ENCODE results near the gene TMC1.

TMC1 gene

DNA sequence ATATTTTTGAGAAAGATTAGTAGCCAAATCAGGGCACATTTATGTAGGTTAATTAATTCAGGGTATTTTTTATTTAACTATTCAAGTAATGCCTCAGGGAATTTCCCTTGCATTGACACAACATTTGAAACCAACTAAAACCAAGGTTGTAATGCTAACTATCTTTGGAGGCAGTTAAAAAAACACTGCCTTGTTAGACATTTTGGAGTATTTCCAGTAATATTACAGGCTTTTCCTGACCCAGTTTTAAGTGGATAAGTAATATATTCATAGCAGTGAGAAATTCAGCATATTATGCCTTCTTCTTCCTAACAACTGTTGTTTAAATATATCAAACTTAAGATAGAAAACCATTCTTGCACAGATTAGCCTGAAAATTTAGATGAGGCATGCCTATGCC, 175.1 kb downstream of the TMC1 start:
- DNase-seq (ENCODE audit: insufficient read length): no peak
- no peak for FAIRE-seq
- no peak for TF ChIP-seq POLR2AphosphoS5 (IDR thresholded peaks at IDR 0.05; ENCODE audit: low read depth, low read length)
- TF ChIP-seq POLR2A (IDR thresholded peaks at IDR 0.05; ENCODE audit: low read depth, low read length): no peak
- no peak for TF ChIP-seq TAF1 (IDR thresholded peaks at IDR 0.05; ENCODE audit: borderline replicate concordance, low read depth, low read length)

- no peak for TF ChIP-seq POLR2A (IDR thresholded peaks at IDR 0.05; ENCODE audit: low read depth, low read length)
- TF ChIP-seq TAF1 (IDR thresholded peaks at IDR 0.05; ENCODE audit: borderline replicate concordance, low read depth, low read length): no peak
- no peak for TF ChIP-seq POLR2AphosphoS5 (IDR thresholded peaks at IDR 0.05; ENCODE audit: low read depth, low read length)
- FAIRE-seq (no peak), DNase-seq (ENCODE audit: insufficient read length) (no peak)
Observed at GRCh38 chr9:72701510-72701909, 180.1 kb downstream of the TMC1 start.

- DNase-seq (ENCODE audit: insufficient read length): no peak
- FAIRE-seq: no peak
Observed at GRCh38 chr9:72703574-72703973, 182.2 kb downstream of the TMC1 start.

DNA sequence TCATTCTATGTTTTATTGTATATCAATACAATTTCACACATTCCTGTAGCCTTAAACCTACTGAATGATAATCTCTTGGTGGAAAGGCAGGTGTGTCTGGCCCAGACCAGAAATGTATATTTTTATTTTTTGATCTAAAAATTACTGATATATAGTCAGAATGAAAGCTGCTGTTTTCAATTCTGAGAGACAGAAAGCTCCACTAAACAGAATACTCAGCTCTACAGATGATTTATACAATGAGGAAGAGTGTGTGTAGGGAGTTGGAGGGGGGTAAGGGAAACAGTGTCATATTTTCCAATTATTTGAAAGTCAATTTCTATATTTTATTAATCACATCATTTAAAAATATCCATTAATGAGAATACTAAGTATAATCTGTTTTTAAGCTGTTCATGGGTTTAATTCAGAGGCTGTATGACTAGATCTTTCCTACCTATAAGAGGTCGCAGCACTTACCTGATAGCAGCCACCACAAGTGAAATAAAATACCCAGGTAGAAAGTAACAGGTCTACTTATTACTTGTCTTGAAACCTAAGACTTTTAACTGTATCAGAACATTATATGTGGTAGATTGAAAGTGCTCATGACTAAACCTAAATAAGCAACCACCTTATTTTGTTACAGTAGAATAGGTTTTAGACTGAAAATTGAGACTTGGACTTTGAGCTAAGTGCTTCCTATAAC, 183.4 kb downstream of the TMC1 start:
- FAIRE-seq (peak; percentile 40), DNase-seq (ENCODE audit: insufficient read length) (no peak)
- no peak for TF ChIP-seq POLR2A (IDR thresholded peaks at IDR 0.05; ENCODE audit: low read depth, low read length)
- TF ChIP-seq POLR2AphosphoS5 (IDR thresholded peaks at IDR 0.05; ENCODE audit: low read depth, low read length): no peak
- no peak for TF ChIP-seq TAF1 (IDR thresholded peaks at IDR 0.05; ENCODE audit: borderline replicate concordance, low read depth, low read length)

More at GRCh38 chr9:72703574-72703973, 182.2 kb downstream of the TMC1 start:
- no peak for TF ChIP-seq POLR2AphosphoS5 (IDR thresholded peaks at IDR 0.05; ENCODE audit: low read depth, low read length)
- no peak for TF ChIP-seq POLR2A (IDR thresholded peaks at IDR 0.05; ENCODE audit: low read depth, low read length)
- TF ChIP-seq TAF1 (IDR thresholded peaks at IDR 0.05; ENCODE audit: borderline replicate concordance, low read depth, low read length): no peak

DNA sequence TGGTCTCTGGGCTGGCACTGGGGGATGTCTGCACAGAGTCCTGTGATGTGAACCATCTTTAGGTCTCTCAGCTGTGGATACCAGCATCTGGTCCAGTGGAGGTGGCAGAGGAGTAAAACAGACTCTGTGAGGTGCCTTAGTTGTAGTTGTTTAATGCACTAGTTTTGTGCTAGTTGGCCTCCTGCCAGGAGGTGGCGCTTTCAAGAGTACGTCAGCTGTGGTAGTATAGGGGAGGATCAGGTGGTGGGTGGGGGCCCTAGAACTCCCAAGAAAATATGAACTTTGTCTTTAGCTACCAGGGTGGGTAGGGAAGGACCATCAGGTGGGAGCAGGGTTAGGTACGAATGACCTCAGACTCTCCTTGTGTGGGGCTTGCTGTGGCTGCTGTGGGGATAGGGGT, 197.1 kb downstream of the TMC1 start:
- FAIRE-seq (no peak), DNase-seq (ENCODE audit: insufficient read length) (no peak)
- TF ChIP-seq POLR2A (IDR thresholded peaks at IDR 0.05; ENCODE audit: low read depth, low read length) (no peak), TAF1 (IDR thresholded peaks at IDR 0.05; ENCODE audit: borderline replicate concordance, low read depth, low read length) (no peak), POLR2AphosphoS5 (IDR thresholded peaks at IDR 0.05; ENCODE audit: low read depth, low read length) (no peak)

- TF ChIP-seq POLR2A (IDR thresholded peaks at IDR 0.05; ENCODE audit: low read depth, low read length) (no peak), TAF1 (IDR thresholded peaks at IDR 0.05; ENCODE audit: borderline replicate concordance, low read depth, low read length) (no peak), POLR2AphosphoS5 (IDR thresholded peaks at IDR 0.05; ENCODE audit: low read depth, low read length) (no peak)
- DNase-seq (ENCODE audit: insufficient read length) (no peak), FAIRE-seq (no peak)
Observed at GRCh38 chr9:72721067-72721466, 199.7 kb downstream of the TMC1 start.

- no peak for TF ChIP-seq POLR2A (IDR thresholded peaks at IDR 0.05; ENCODE audit: low read depth, low read length)
- no peak for TF ChIP-seq TAF1 (IDR thresholded peaks at IDR 0.05; ENCODE audit: borderline replicate concordance, low read depth, low read length)
- TF ChIP-seq POLR2AphosphoS5 (IDR thresholded peaks at IDR 0.05; ENCODE audit: low read depth, low read length): no peak
- no peak for DNase-seq (ENCODE audit: insufficient read length)
- FAIRE-seq: no peak
Observed at GRCh38 chr9:72726947-72727346, 205.5 kb downstream of the TMC1 start.

DNA sequence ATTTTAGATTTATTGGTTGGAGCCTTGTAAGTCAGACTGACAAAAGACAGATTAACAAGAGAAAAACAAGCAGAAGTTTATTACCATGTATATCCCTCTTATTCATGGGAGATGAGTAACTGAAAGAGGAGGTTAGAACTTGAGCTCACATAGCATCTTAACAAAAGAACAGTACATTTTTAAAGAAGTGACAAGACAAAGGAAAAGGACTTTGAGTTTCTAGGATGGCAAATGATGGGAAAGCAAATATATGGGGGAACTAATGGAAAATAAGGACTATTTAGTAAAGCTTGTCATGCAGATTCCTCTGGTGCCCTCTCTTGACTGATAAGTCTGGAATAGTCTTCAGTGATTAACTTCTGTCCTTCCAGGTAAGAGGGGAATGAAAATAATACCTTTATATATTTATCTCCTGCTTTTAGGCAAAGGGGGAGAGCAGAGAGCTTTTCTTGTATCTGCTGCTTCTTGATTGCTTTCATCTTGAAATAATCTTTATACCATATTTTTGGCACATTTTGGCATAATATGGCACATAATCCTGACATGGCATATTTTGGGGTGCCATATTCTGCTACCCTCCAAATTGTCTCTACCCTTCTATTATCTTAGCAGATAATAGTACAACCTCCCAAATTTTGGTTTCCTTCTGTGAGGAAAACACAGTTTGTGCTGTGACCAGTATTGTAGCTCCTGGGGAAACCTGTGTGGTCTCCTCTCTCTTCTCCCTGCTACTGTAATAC, 206.8 kb downstream of the TMC1 start:
- no peak for FAIRE-seq
- DNase-seq (ENCODE audit: insufficient read length): no peak
- TF ChIP-seq TAF1 (IDR thresholded peaks at IDR 0.05; ENCODE audit: borderline replicate concordance, low read depth, low read length) (no peak), POLR2A (IDR thresholded peaks at IDR 0.05; ENCODE audit: low read depth, low read length) (no peak), POLR2AphosphoS5 (IDR thresholded peaks at IDR 0.05; ENCODE audit: low read depth, low read length) (no peak)

- no peak for DNase-seq (ENCODE audit: insufficient read length)
- FAIRE-seq: no peak
- TF ChIP-seq TAF1 (IDR thresholded peaks at IDR 0.05; ENCODE audit: borderline replicate concordance, low read depth, low read length) (no peak), POLR2AphosphoS5 (IDR thresholded peaks at IDR 0.05; ENCODE audit: low read depth, low read length) (no peak), POLR2A (IDR thresholded peaks at IDR 0.05; ENCODE audit: low read depth, low read length) (no peak)
Observed at GRCh38 chr9:72733895-72734294, 212.5 kb downstream of the TMC1 start.

- TF ChIP-seq POLR2AphosphoS5 (IDR thresholded peaks at IDR 0.05; ENCODE audit: low read depth, low read length) (no peak), TAF1 (IDR thresholded peaks at IDR 0.05; ENCODE audit: borderline replicate concordance, low read depth, low read length) (no peak), POLR2A (IDR thresholded peaks at IDR 0.05; ENCODE audit: low read depth, low read length) (no peak)
- DNase-seq (ENCODE audit: insufficient read length) (no peak), FAIRE-seq (no peak)
Observed at GRCh38 chr9:72734631-72735030, 213.2 kb downstream of the TMC1 start.

DNA sequence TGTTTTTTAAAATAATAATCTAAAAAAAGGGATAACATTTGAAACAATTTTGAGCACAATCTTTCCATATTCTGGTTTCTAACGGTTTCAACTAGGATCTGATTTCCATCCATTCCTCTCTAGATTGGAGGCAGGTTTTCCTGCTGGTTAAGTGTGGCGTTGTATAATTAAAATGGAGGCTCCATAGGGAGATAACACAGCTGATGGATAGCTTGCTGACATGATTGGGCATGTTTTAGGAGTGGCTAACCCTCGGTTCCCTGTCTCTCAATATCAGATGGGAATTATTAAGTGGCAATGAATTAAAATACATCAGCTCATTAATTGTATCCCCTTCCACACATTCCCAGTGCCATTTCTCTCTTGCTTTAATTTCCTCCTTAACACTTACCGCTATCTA, 222.4 kb downstream of the TMC1 start:
- FAIRE-seq: no peak
- no peak for TF ChIP-seq POLR2A (IDR thresholded peaks at IDR 0.05; ENCODE audit: low read depth, low read length)
- no peak for TF ChIP-seq TAF1 (IDR thresholded peaks at IDR 0.05; ENCODE audit: borderline replicate concordance, low read depth, low read length)
- TF ChIP-seq POLR2AphosphoS5 (IDR thresholded peaks at IDR 0.05; ENCODE audit: low read depth, low read length): no peak
- no peak for DNase-seq (ENCODE audit: insufficient read length)

- FAIRE-seq (no peak), DNase-seq (ENCODE audit: insufficient read length) (no peak)
- no peak for TF ChIP-seq TAF1 (IDR thresholded peaks at IDR 0.05; ENCODE audit: borderline replicate concordance, low read depth, low read length)
- TF ChIP-seq POLR2A (IDR thresholded peaks at IDR 0.05; ENCODE audit: low read depth, low read length): no peak
- no peak for TF ChIP-seq POLR2AphosphoS5 (IDR thresholded peaks at IDR 0.05; ENCODE audit: low read depth, low read length)
Observed at GRCh38 chr9:72749276-72749675, 227.9 kb downstream of the TMC1 start.

All from GM12892 (cell line).